ENCODE data around the gene EDN2.

The EDN2 gene

GRCh38 chr1:41484402-41485241 lies at the start of gene EDN2:
Gene EDN2, minus strand, starts transcription at chr1:41484683. Its CDS starts 82 bp downstream, at chr1:41484601.
- no peak for DNase-seq (ENCODE audit: low read depth in 2 of 2)

GRCh38 chr1:41533731-41534080 lies 49.2 kb upstream of the EDN2 start:
- DNase-seq (ENCODE audit: low read depth in 2 of 2): no peak

GRCh38 chr1:41533016-41533730 lies 48.7 kb upstream of the EDN2 start:
- no peak for DNase-seq (ENCODE audit: low read depth in 2 of 2)

GRCh38 chr1:41532206-41532975 lies 47.9 kb upstream of the EDN2 start:
- DNase-seq (ENCODE audit: low read depth in 2 of 2): no peak

GRCh38 chr1:41530411-41530810 lies 45.9 kb upstream of the EDN2 start:
- no peak for DNase-seq (ENCODE audit: low read depth in 2 of 2)

- no peak for DNase-seq (ENCODE audit: low read depth in 2 of 2)
Measured at GRCh38 chr1:41529621-41530395, 45.3 kb upstream of the EDN2 start.

- no peak for DNase-seq (ENCODE audit: low read depth in 2 of 2)
Measured at GRCh38 chr1:41528726-41529605, 44.5 kb upstream of the EDN2 start.

GRCh38 chr1:41528106-41528505 lies 43.6 kb upstream of the EDN2 start:
- no peak for DNase-seq (ENCODE audit: low read depth in 2 of 2)

- no peak for DNase-seq (ENCODE audit: low read depth in 2 of 2)
Measured at GRCh38 chr1:41526956-41527561, 42.6 kb upstream of the EDN2 start.

GRCh38 chr1:41525891-41526587 lies 41.6 kb upstream of the EDN2 start:
- no peak for DNase-seq (ENCODE audit: low read depth in 2 of 2)

- no peak for DNase-seq (ENCODE audit: low read depth in 2 of 2)
Measured at GRCh38 chr1:41524676-41525675, 40.5 kb upstream of the EDN2 start.

- no peak for DNase-seq (ENCODE audit: low read depth in 2 of 2)
Measured at GRCh38 chr1:41523949-41524675, 39.6 kb upstream of the EDN2 start.

- no peak for DNase-seq (ENCODE audit: low read depth in 2 of 2)
Measured at GRCh38 chr1:41523071-41523470, 38.6 kb upstream of the EDN2 start.

- no peak for DNase-seq (ENCODE audit: low read depth in 2 of 2)
Measured at GRCh38 chr1:41521766-41522165, 37.3 kb upstream of the EDN2 start.

GRCh38 chr1:41520951-41521752 lies 36.7 kb upstream of the EDN2 start:
- DNase-seq (ENCODE audit: low read depth in 2 of 2): no peak

GRCh38 chr1:41519667-41520066 lies 35.2 kb upstream of the EDN2 start:
- no peak for DNase-seq (ENCODE audit: low read depth in 2 of 2)

GRCh38 chr1:41518471-41518870 lies 34.0 kb upstream of the EDN2 start:
- no peak for DNase-seq (ENCODE audit: low read depth in 2 of 2)

All from stimulated activated CD8-positive, alpha-beta memory T cell treated with anti-CD3 and anti-CD28 coated beads, Interleukin-7, amount 100 ng/mL, for 4 hours (primary cell).